A673 (cell line): ENCODE data around the gene MSMO1. TPM values are rescaled to one million over a fixed set of nuclear protein-coding genes. Genes with fewer than 3 reads are reported as not detected.
"Not testable (repeated sequence)": the region's sequence is repeated elsewhere in the genome, so short reads cannot be mapped to it uniquely, and the experiment has no call there.

Experiments used
- BruUV-seq: library from RNA; stranded (reverse); fragments of 400-500 nt; replicated peaks from 2 replicates; lab custom pipeline; 2021; lab: Mats Ljungman, UMichigan
- CTCF ChIA-PET: fragments of 300-600 bp; sonication (Branson Sonifier 250); formaldehyde crosslinking; loops from one replicate; lab custom pipeline; 2022; ENCODE audit warnings: antibody characterized with exemption; lab: Charles Lee
- POLR2A ChIA-PET: fragments of 300-600 bp; sonication (Branson Sonifier 250); formaldehyde crosslinking; loops from one replicate; lab custom pipeline; 2022; ENCODE audit warnings: antibody characterized with exemption; ENCODE audit not compliant: low non-redundant PET; lab: Charles Lee
- DNase-seq: peaks from one replicate; pipeline ENCODE4 v3.0.0-alpha.2; 2015; ENCODE audit warnings: low spot score
- H3K27ac ChIP-seq: fragments of 200-600 bp; sonication (generic); 2 replicates; pipeline ENCODE4 v1.5.1; 2016; ENCODE audit warnings: mixed run types, low read depth, mild to moderate bottlenecking, mixed read lengths, antibody characterized with exemption, low read length; ENCODE audit not compliant: poor library complexity, severe bottlenecking
- H3K27me3 ChIP-seq: fragments of 200-600 bp; sonication (generic); replicated peaks from 2 replicates; pipeline ENCODE4 v1.6.1; 2017; ENCODE audit warnings: mixed run types, low read depth, mild to moderate bottlenecking, mixed read lengths, antibody characterized with exemption, low read length; ENCODE audit not compliant: insufficient read depth, poor library complexity
- H3K36me3 ChIP-seq: fragments of 200-600 bp; sonication (generic); 2 replicates; pipeline ENCODE4 v1.6.1; 2016; ENCODE audit warnings: mixed run types, mild to moderate bottlenecking, mixed read lengths, antibody characterized with exemption, low read length; ENCODE audit not compliant: insufficient read depth, poor library complexity, severe bottlenecking
- H3K4me1 ChIP-seq: fragments of 200-600 bp; sonication (generic); 2 replicates; pipeline ENCODE4 v1.6.1; 2017; ENCODE audit warnings: mixed run types, mild to moderate bottlenecking, mixed read lengths, antibody characterized with exemption, low read length; ENCODE audit not compliant: insufficient read depth, poor library complexity, severe bottlenecking
- H3K4me3 ChIP-seq: fragments of 200-600 bp; sonication (generic); 2 replicates; pipeline ENCODE4 v1.5.1; 2016; ENCODE audit warnings: low read depth, mixed run types, mild to moderate bottlenecking, mixed read lengths, low read length; ENCODE audit not compliant: poor library complexity, severe bottlenecking
- H3K9me3 ChIP-seq: fragments of 200-600 bp; sonication (generic); 2 replicates; pipeline ENCODE4 v1.6.1; 2016; ENCODE audit warnings: mixed run types, low read depth, mild to moderate bottlenecking, mixed read lengths, antibody characterized with exemption, low read length; ENCODE audit not compliant: poor library complexity, severe bottlenecking
- EZH2 ChIP-seq: fragments of 200-600 bp; sonication (generic); IDR thresholded peaks from 2 replicates; pipeline ENCODE4 v1.6.1; 2017; ENCODE audit warnings: borderline replicate concordance, low read depth, mild to moderate bottlenecking, mixed read lengths, antibody characterized with exemption, low read length; ENCODE audit not compliant: poor library complexity, severe bottlenecking
- intact Hi-C: fragments of 100-400 bp; cut with micrococcal nuclease; formaldehyde crosslinking; loops from one replicate; pipeline ENCODE4 v1.10.0; 2022; ENCODE audit not compliant: unreplicated experiment
- total RNA-seq: library from RNA; stranded (reverse); gene quantifications from 2 replicates; pipeline ENCODE4 v1.2.3, GENCODE V29; 2021
- TF ChIP-seq, protein P1 (sequence below): fragments of 300-800, 200-600 bp; sonication (generic); conservative IDR thresholded peaks from 2 replicates; pipeline ENCODE4 v1.5.1; 2017; ENCODE audit warnings: low read depth, mild to moderate bottlenecking, antibody characterized with exemption, low read length, moderate library complexity, mixed read lengths

The MSMO1 gene
- total RNA-seq, 1 experiment from 2014 or later: 137 TPM

DNA sequence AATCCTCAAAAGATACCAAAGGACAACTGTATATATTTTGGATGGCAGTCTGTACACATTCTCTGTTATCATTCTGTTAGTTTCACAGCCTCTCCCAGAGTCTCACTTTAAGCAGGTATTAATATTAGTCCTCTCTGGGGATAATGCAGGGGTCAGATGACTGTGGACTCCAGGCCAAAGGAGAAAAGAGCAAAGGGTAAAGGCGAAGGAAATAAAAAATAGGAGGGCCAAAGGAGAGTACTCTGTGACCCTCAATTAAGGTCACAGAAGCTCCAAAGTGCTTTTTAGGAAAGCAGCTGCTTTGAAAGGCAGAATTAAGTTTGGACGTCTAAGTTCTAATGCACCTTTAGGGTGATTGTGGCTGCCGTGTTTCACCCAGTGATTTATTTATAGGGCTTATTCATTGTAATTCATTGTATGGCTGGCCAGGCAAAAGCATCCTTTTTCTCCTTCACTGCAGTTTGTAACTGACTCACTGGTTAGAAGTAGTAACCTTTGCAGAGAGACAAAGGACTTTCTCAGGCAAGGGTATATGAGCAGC, 7.8 kb downstream of the MSMO1 start:
- Histone ChIP-seq H3K27me3 (no peaks in the 10 kb centered on the region), H3K36me3 (peaks cover 99% of the 10 kb centered on the region), H3K27ac (no peak overlapping the region), H3K4me1 (peaks cover 42% of the 10 kb centered on the region), H3K9me3 (no peaks in the 10 kb centered on the region), H3K4me3 (no peak overlapping the region)
- no peak for TF ChIP-seq EZH2
- TF ChIP-seq, protein P1, sequence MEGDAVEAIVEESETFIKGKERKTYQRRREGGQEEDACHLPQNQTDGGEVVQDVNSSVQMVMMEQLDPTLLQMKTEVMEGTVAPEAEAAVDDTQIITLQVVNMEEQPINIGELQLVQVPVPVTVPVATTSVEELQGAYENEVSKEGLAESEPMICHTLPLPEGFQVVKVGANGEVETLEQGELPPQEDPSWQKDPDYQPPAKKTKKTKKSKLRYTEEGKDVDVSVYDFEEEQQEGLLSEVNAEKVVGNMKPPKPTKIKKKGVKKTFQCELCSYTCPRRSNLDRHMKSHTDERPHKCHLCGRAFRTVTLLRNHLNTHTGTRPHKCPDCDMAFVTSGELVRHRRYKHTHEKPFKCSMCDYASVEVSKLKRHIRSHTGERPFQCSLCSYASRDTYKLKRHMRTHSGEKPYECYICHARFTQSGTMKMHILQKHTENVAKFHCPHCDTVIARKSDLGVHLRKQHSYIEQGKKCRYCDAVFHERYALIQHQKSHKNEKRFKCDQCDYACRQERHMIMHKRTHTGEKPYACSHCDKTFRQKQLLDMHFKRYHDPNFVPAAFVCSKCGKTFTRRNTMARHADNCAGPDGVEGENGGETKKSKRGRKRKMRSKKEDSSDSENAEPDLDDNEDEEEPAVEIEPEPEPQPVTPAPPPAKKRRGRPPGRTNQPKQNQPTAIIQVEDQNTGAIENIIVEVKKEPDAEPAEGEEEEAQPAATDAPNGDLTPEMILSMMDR: no peak
- ChIA-PET POLR2A (no interaction called here), CTCF (no interaction called here)
- no peak for DNase-seq
- no TSS peak for BruUV-seq
- intact Hi-C loops: no loop called here

DNA sequence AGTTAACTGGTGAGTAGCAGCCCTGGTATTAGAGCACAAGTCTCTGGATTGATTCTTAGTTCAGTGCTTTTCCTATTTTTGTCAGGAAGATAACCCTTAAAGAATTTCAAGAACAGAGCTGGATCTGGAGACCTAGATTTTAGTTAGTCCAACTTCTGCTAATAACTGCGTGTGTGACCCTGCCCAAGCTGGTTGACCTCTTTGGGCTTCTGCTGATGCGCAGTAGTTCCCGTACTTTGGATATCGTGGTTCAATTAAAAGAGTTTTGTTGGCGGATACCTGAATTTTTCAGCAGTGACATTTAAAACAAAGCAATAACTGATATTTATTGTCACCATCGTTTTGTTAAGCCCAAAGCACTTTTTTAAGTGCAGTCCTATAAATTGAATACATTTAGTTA, 9.3 kb downstream of the MSMO1 start:
- intact Hi-C loops: no loop called here
- no peak overlapping the region for H3K4me3 ChIP-seq
- H3K27me3 ChIP-seq: no peaks in the 10 kb centered on the region
- no peak for DNase-seq
- no TSS peak for BruUV-seq
- ChIA-PET POLR2A (no interaction called here), CTCF (no interaction called here)
- H3K4me1 ChIP-seq: peaks cover 35% of the 10 kb centered on the region
- peaks cover 100% of the 10 kb centered on the region for H3K36me3 ChIP-seq
- TF ChIP-seq, protein P1: no peak
- no peak for TF ChIP-seq EZH2
- H3K27ac ChIP-seq: no peak overlapping the region
- no peaks in the 10 kb centered on the region for H3K9me3 ChIP-seq

- H3K27ac ChIP-seq, H3K27me3 ChIP-seq, H3K4me3 ChIP-seq, BruUV-seq, H3K9me3 ChIP-seq, DNase-seq, CTCF ChIA-PET, H3K4me1 ChIP-seq: not testable (repeated sequence)
- POLR2A ChIA-PET: interaction anchor here (0.7 kb wide), 1 partner anchor 898 kb away, joined by 12 read pairs; no protein-coding TSS in a partner anchor
- peaks cover 67% of the 10 kb centered on the region for H3K36me3 ChIP-seq
- intact Hi-C loops: loop anchor here (2.0 kb wide), 1 partner anchor 212 kb away; no protein-coding TSS in a partner anchor
These were observed 14.9 kb downstream of the MSMO1 start for GRCh38 chr4:165342340-165342739.
